CD4-positive, alpha-beta T cell treated with Interleukin-6 for 4 hours (primary cell): ENCODE data around the gene RBM44.

Experiments used
- DNase-seq: peaks from one replicate; pipeline ENCODE4 v3.0.0-alpha.2; 2020; ENCODE audit warnings: mixed read lengths

Gene RBM44

GRCh38 chr2:237889811-237890210, 91.2 kb downstream of the RBM44 start:
- DNase-seq: no peak
